ENCODE data around the gene RIN3.

The RIN3 gene

DNA sequence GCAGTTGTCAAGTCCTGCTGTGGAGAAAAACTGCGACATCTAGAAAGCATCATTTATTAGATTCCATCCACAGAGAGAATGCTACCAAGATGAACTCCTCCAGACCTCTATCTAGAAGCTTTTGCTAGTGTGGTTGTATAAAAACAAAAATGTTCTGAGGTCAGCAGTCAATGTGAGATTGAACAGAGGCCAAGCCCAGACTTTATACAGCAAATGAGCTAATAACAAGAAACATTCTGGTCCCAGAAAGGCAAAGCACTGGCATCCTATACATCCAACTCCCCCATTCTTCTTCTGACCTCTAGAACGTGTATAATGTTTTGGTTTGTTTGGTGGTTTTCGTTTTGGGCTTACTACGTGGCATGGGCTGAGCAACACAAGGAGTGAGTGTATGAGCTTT is 26.7 kb upstream of the RIN3 start:
- TF ChIP-seq ZFX (IDR thresholded peaks at IDR 0.05; ENCODE audit: borderline replicate concordance) = no peak
- TF ChIP-seq, protein P1, sequence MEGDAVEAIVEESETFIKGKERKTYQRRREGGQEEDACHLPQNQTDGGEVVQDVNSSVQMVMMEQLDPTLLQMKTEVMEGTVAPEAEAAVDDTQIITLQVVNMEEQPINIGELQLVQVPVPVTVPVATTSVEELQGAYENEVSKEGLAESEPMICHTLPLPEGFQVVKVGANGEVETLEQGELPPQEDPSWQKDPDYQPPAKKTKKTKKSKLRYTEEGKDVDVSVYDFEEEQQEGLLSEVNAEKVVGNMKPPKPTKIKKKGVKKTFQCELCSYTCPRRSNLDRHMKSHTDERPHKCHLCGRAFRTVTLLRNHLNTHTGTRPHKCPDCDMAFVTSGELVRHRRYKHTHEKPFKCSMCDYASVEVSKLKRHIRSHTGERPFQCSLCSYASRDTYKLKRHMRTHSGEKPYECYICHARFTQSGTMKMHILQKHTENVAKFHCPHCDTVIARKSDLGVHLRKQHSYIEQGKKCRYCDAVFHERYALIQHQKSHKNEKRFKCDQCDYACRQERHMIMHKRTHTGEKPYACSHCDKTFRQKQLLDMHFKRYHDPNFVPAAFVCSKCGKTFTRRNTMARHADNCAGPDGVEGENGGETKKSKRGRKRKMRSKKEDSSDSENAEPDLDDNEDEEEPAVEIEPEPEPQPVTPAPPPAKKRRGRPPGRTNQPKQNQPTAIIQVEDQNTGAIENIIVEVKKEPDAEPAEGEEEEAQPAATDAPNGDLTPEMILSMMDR (IDR thresholded peaks at IDR 0.05) = no peak
- no peak overlapping the region for H3K27ac ChIP-seq

GRCh38 chr14:92487513-92488133 is 26.0 kb upstream of the RIN3 start:
- TF ChIP-seq, protein P1 (IDR thresholded peaks at IDR 0.05) = no peak
- TF ChIP-seq ZFX (IDR thresholded peaks at IDR 0.05; ENCODE audit: borderline replicate concordance) = no peak
- no peak overlapping the region for H3K27ac ChIP-seq

- no peak overlapping the region for H3K27ac ChIP-seq
- TF ChIP-seq, protein P1 (IDR thresholded peaks at IDR 0.05) = no peak
- TF ChIP-seq ZFX (IDR thresholded peaks at IDR 0.05; ENCODE audit: borderline replicate concordance) = no peak
Measured at GRCh38 chr14:92489394-92490238, 24.0 kb upstream of the RIN3 start.

DNA sequence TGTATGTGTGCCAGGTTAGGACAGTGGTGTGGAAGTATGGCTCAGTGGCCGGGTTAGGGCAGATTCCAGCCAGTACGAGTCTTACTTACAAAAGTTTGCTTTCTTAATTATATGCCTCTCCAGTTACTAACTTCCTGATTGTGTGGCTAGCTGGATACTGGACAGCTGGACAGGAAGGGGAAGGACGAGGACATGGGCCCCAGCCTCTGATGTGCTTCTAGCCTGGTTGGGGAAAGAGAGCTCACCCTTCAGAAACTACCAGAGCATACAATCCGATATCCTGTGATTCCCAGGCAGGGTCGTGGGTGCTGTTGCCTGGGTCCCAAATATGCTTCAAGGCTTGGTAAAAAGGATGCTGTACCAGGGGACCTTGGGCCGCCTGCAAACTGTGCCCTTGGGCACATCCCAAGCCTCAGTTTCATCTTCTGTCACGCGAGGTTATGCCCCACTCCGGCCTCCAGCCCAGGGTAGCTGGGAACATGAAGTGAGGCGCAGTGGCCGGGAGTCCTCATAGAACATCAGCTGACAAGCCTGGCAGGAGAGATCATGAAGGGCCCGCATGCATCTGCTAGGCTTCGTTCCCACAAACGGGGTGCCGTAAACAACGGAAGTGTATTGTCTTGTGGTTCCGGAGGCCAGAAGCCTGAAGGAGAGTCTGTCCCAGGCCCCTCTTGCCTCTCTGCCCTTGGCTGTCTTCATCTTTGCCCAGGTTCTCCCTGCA is 23.2 kb upstream of the RIN3 start:
- no peak overlapping the region for H3K27ac ChIP-seq
- TF ChIP-seq ZFX (IDR thresholded peaks at IDR 0.05; ENCODE audit: borderline replicate concordance) = no peak
- TF ChIP-seq, protein P1 (IDR thresholded peaks at IDR 0.05) = no peak

DNA sequence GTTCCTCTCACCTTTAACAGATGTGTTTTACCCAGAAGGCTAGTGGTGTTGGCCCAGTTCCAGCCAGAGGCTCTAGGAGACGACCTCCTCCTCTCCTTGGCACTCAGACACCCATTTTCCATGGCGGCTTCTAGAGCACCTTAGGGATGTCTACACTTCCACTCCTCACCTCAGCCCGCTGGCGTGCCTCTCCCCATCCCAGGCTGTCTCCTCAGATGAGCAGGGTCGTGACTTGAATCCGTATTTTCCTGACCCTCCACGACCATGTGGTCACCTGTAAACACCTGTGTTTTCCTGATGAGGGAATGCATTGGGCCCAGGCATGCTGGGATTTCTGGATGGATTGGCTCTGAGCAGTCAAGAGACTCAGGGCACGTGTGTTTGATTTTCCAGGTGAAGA is 21.8 kb upstream of the RIN3 start:
- no peak for TF ChIP-seq ZFX (IDR thresholded peaks at IDR 0.05; ENCODE audit: borderline replicate concordance)
- TF ChIP-seq, protein P1 (IDR thresholded peaks at IDR 0.05) = no peak
- no peak overlapping the region for H3K27ac ChIP-seq

DNA sequence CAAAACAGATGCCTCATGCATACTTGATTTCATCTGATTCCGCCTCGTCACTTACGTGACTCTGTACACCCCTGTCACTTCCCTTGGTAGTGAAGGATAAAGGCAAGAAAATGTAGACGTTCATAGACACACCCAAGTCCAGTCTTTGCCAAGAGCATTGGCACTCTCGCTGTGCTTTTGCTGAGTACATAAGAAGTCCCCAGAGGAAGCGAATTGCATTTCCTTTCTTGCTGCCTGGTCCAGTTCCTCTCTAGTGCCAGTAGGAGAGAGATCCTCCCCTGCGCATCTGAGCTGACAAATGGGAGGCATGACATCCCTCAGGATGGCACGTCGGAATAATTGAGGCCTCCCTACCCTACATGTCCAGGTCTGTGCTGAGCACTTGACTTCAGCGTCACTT is 21.3 kb upstream of the RIN3 start:
- no peak overlapping the region for H3K27ac ChIP-seq

More for the DNA sequence above, 21.3 kb upstream of the RIN3 start:
- no peak for TF ChIP-seq ZFX (IDR thresholded peaks at IDR 0.05; ENCODE audit: borderline replicate concordance)
- TF ChIP-seq, protein P1 (IDR thresholded peaks at IDR 0.05) = no peak
